ENCODE measurements around the gene ZNF778. TPM values are rescaled to one million over a fixed set of nuclear protein-coding genes. Genes with fewer than 3 reads are reported as not detected.

Gene ZNF778
- total RNA-seq (2021; ENCODE audit: unreplicated experiment): 19.5 TPM
- 8.8 and 9.6 TPM in 2 replicates for polyA plus RNA-seq (2012)
- percentile 66 among the genes with signal in this experiment for Bru-seq, nascent RNA
- percentile 83 among the genes with signal in this experiment for BruChase-seq, experiment 1, labeled RNA remaining after a 6-hour chase
- BruChase-seq, experiment 2, labeled RNA remaining after a 2-hour chase: percentile 83 among the genes with signal in this experiment
- long read RNA-seq, partial matches to known transcripts: 2 of 30 reads
- long read RNA-seq, other reads (novel, unspliced or antisense): 25 of 30 reads

- Histone ChIP-seq H3K27me3 (ENCODE audit: insufficient read depth, low read length) (no peaks in the 10 kb centered on the region), H3K79me2 (ENCODE audit: insufficient read depth, low read length) (peaks cover 32% of the 10 kb centered on the region), H2AFZ (ENCODE audit: low read depth, low read length, poor library complexity, severe bottlenecking) (peak within 1 kb of the TSS; percentile 27), H3K4me3 (replicated peaks in 1 of 2; ENCODE audit: low read depth in 1 of 2, low read length in 2 of 2) (peak within 1 kb of the TSS; percentile 88 to 93), H3K27ac (ENCODE audit: low read depth, low read length) (peak within 1 kb of the TSS; percentile 74), H3K36me3 (ENCODE audit: control insufficient read depth in 1 of 2, insufficient read depth in 2 of 2, low read length in 2 of 2) (peaks cover 0 to 6% of the 10 kb centered on the region in 2 experiments; a peak in 2 of 4 replicates), H4K20me1 (ENCODE audit: insufficient read depth) (no peaks in the 10 kb centered on the region), H3K9me2 (ENCODE audit: insufficient read depth) (no peaks in the 10 kb centered on the region), H3K9ac (ENCODE audit: low read length) (peak within 1 kb of the TSS; percentile 88), H3K9me3 (ENCODE audit: control insufficient read depth in 1 of 2, insufficient read depth in 1 of 2, low read depth in 1 of 2, low read length in 2 of 2) (no peaks in the 10 kb centered on the region), H3K4me1 (ENCODE audit: control insufficient read depth in 1 of 2, insufficient read depth in 2 of 2, low read length in 2 of 2) (peaks cover 0 to 16% of the 10 kb centered on the region in 2 experiments; a peak in 3 of 4 replicates), H3K4me2 (ENCODE audit: low read length) (peak within 1 kb of the TSS; percentile 90)
- ChIA-PET RAD21 (ENCODE audit: low non-redundant PET in 1 of 2, low total read pairs in 2 of 2, uncharacterized antibody in 2 of 2, unreplicated experiment in 2 of 2) (interaction anchor here in 1 of 2 experiments (0.7 kb wide), 1 partner anchor 480 kb away, joined by 3 read pairs; no protein-coding TSS in a partner anchor), POLR2A (interaction anchor here (0.7 to 2.2 kb wide), 4 partner anchors 25 to 407 kb away, joined by 3 to 10 read pairs (median 4); partner anchors contain the start of gene APRT), CTCF (interaction anchor here (0.9 to 2.5 kb wide), 4 partner anchors 23 to 480 kb away, joined by 3 to 14 read pairs (median 6); no protein-coding TSS in a partner anchor)
- intact Hi-C loops (cut with micrococcal nuclease): loop anchor here (2.0 to 5.0 kb wide), 5 partner anchors 47 to 480 kb away; partner anchors contain the start of genes CDH15, GALNS and TRAPPC2L
- peak; percentile 84 for ATAC-seq
- BruUV-seq (replicated peaks): TSS peak; percentile 42
- peak; percentile 73 for DNase-seq (ENCODE audit: low read depth, low spot score)
- peak; percentile 77; the same call in 1 of the 2 replicates for TF ChIP-seq ELF1 (IDR thresholded peaks at IDR 0.05; ENCODE audit: borderline replicate concordance, low read depth)
- TF ChIP-seq SP1 (IDR thresholded peaks at IDR 0.05; ENCODE audit: low read depth): peak; percentile 71
- TF ChIP-seq TCF7L2 (IDR thresholded peaks at IDR 0.05; ENCODE audit: borderline replicate concordance, extremely low read depth, insufficient read depth, insufficient read length): peak; percentile 23
- TF ChIP-seq MAX (IDR thresholded peaks at IDR 0.05): peak; percentile 94
- TF ChIP-seq EZH2phosphoT487 (IDR thresholded peaks at IDR 0.05; ENCODE audit: borderline replicate concordance): no peak
- TF ChIP-seq EGR1 (IDR thresholded peaks at IDR 0.05; ENCODE audit: low read depth): peak; percentile 86
- no peak for TF ChIP-seq REST (IDR thresholded peaks at IDR 0.05; ENCODE audit: low read depth)
- peak; percentile 91 for TF ChIP-seq SRF (IDR thresholded peaks at IDR 0.05; ENCODE audit: low read depth)
- TF ChIP-seq CTCF (IDR thresholded peaks at IDR 0.05 in 2 of 3, conservative IDR thresholded peaks at IDR 0.05 in 1 of 3; ENCODE audit: borderline replicate concordance in 1 of 3, insufficient read depth in 1 of 3, low read depth in 2 of 3, low read length in 2 of 3): no peak
- TF ChIP-seq CBX3 (IDR thresholded peaks at IDR 0.05; ENCODE audit: low read depth): peak; percentile 60; the same call in 1 of the 2 replicates
- no peak for TF ChIP-seq JUND (IDR thresholded peaks at IDR 0.05)
- TF ChIP-seq ZBTB33 (IDR thresholded peaks at IDR 0.05; ENCODE audit: extremely low read depth, insufficient replicate concordance, low read length): peak; percentile 13
- no peak for TF ChIP-seq ZNF274 (IDR thresholded peaks at IDR 0.05; ENCODE audit: low read depth, low read length)
- peak; percentile 99 for TF ChIP-seq SIN3A (IDR thresholded peaks at IDR 0.05; ENCODE audit: low read depth)
- TF ChIP-seq YY1 (IDR thresholded peaks at IDR 0.05; ENCODE audit: extremely low read depth, insufficient replicate concordance, low read depth, low read length): peak; percentile 78
Observed at GRCh38 chr16:89217388-89218191, at the start of gene ZNF778. TSS of gene ZNF778 (plus strand) at chr16:89217703. CDS start at chr16:89221128, 3,425 bp downstream.
